HepG2 (cell line): ENCODE results near the gene PGM5. TPM values are rescaled to one million over a fixed set of nuclear protein-coding genes. Genes with fewer than 3 reads are reported as not detected.
A peak's percentile ranks its signal among the peaks of the same experiment; 100 is the strongest.

ENCODE experiments used
- AFF4 ChIP-seq: sonication (generic); formaldehyde crosslinking; IDR thresholded peaks from 2 replicates; pipeline ENCODE4 v1.4.0; 2020; ENCODE audit warnings: missing genetic modification reagents
- BATF2 ChIP-seq: sonication (generic); formaldehyde crosslinking; IDR thresholded peaks from 2 replicates; pipeline ENCODE4 v1.8.0; 2022; ENCODE audit warnings: mild to moderate bottlenecking, missing genetic modification reagents, moderate library complexity
- BCLAF1 ChIP-seq: fragments of 450-650 bp; IDR thresholded peaks from 2 replicates; pipeline ENCODE4 v1.6.1; 2017; ENCODE audit warnings: mild to moderate bottlenecking
- CEBPB ChIP-seq: IDR thresholded peaks from 2 replicates; pipeline ENCODE4 v1.6.1; 2011; ENCODE audit warnings: low read depth, low read length, improper control_type of control experiment, borderline replicate concordance
- ERF ChIP-seq: IDR thresholded peaks from 2 replicates; pipeline ENCODE4 v1.6.1; 2018; ENCODE audit warnings: missing biosample characterization, missing genetic modification reagents
- FOXO1 ChIP-seq: sonication (generic); formaldehyde crosslinking; IDR thresholded peaks from 2 replicates; pipeline ENCODE4 v1.4.0; 2020; ENCODE audit warnings: missing genetic modification reagents
- HDAC2 ChIP-seq: sonication (generic); formaldehyde crosslinking; IDR thresholded peaks from 2 replicates; pipeline ENCODE4 v1.4.0; 2020; ENCODE audit warnings: missing genetic modification reagents
- KLF13 ChIP-seq: sonication (generic); formaldehyde crosslinking; IDR thresholded peaks from 2 replicates; pipeline ENCODE4 v1.4.0; 2020; ENCODE audit warnings: mild to moderate bottlenecking, missing genetic modification reagents
- MED8 ChIP-seq: sonication (generic); formaldehyde crosslinking; IDR thresholded peaks from 2 replicates; pipeline ENCODE4 v1.8.1; 2023; ENCODE audit warnings: mild to moderate bottlenecking, missing genetic modification reagents; ENCODE audit not compliant: insufficient replicate concordance
- MIER3 ChIP-seq: IDR thresholded peaks from 2 replicates; pipeline ENCODE4 v1.6.1; 2016; ENCODE audit warnings: missing compliant biosample characterization, borderline replicate concordance
- MIXL1 ChIP-seq: IDR thresholded peaks from 2 replicates; pipeline ENCODE4 v1.6.1; 2016
- MXI1 ChIP-seq: IDR thresholded peaks from 3 replicates; pipeline ENCODE4 v1.6.1; 2012; ENCODE audit warnings: low read depth, low read length, inconsistent platforms, borderline replicate concordance
- RARA ChIP-seq: IDR thresholded peaks from 2 replicates; pipeline ENCODE4 v1.6.1; 2016; ENCODE audit warnings: missing genetic modification reagents, missing compliant biosample characterization
- SKI ChIP-seq: fragments of 450-650 bp; IDR thresholded peaks from one replicate; pipeline ENCODE4 v1.6.1; 2018; ENCODE audit warnings: mild to moderate bottlenecking; ENCODE audit not compliant: partially characterized antibody
- SPEN ChIP-seq: sonication (generic); formaldehyde crosslinking; IDR thresholded peaks from 2 replicates; pipeline ENCODE4 v1.5.1; 2020; ENCODE audit warnings: low read depth, mild to moderate bottlenecking, missing genetic modification reagents
- ZFP62 ChIP-seq: sonication (generic); formaldehyde crosslinking; IDR thresholded peaks from 2 replicates; pipeline ENCODE4 v1.4.0; 2020; ENCODE audit warnings: missing genetic modification reagents
- ZNF275 ChIP-seq: sonication (generic); formaldehyde crosslinking; IDR thresholded peaks from 2 replicates; pipeline ENCODE4 v1.8.0; 2022; ENCODE audit warnings: missing genetic modification reagents, mild to moderate bottlenecking, inconsistent platforms, borderline replicate concordance
- ZNF691 ChIP-seq: sonication (generic); formaldehyde crosslinking; IDR thresholded peaks from 2 replicates; pipeline ENCODE4 v1.4.0; 2020; ENCODE audit warnings: missing genetic modification reagents, low read depth, mild to moderate bottlenecking, borderline replicate concordance
- ZNF7 ChIP-seq: IDR thresholded peaks from 2 replicates; pipeline ENCODE4 v1.6.1; 2016; ENCODE audit warnings: missing biosample characterization, missing genetic modification reagents
- polyA plus RNA-seq, 8 experiments: library from polyadenylated mRNA; depleted of rRNA in 3 of 8; stranded (reverse) in 7 of 8; unstranded in 1 of 8; fragments of >200 nt; fragmentation: Illumina TruSeq in 4 of 8; extraction: Trizol in 4 of 8; gene quantifications; 2 replicates each; pipeline versions ENCODE4 v1.2.1 to v1.2.3, GENCODE V29; 2011 to 2016; ENCODE audit warnings: low read depth in 4 of 8, missing spikeins in 1 of 8, mixed read lengths in 1 of 8; ENCODE audit not compliant: insufficient read depth in 1 of 8
- total RNA-seq, 5 experiments: library from RNA; depleted of rRNA; stranded (reverse); fragments of >200 nt; fragmentation: Illumina TruSeq; extraction: Trizol; gene quantifications; 2 replicates each; pipeline ENCODE4 v1.2.3, GENCODE V29; 2016; ENCODE audit warnings: low read depth in 1 of 5

PGM5 gene
- total and polyA plus RNA-seq, 2 of the 13 experiments (the other 11 are each of a cell fraction or from before 2014, with no cell fraction given): not detected

- TF ChIP-seq MXI1 (peak; percentile 36; the same call in 1 of the 3 replicates), BCLAF1 (no peak), KLF13 (CRISPR knock-in tag) (no peak), RARA (CRISPR knock-in tag) (peak; percentile 91), FOXO1 (CRISPR knock-in tag) (peak; percentile 54; the same call in 1 of the 2 replicates), MED8 (CRISPR knock-in tag) (no peak), ZFP62 (CRISPR knock-in tag) (no peak), AFF4 (CRISPR knock-in tag) (no peak), ZNF691 (CRISPR knock-in tag) (no peak), MIXL1 (CRISPR knock-in tag) (peak; percentile 62; the same call in 1 of the 2 replicates), MIER3 (peak; percentile 48; the same call in 1 of the 2 replicates), SPEN (CRISPR knock-in tag) (peak; percentile 26; the same call in 1 of the 2 replicates), ERF (CRISPR knock-in tag) (0 out of 2 replicates have a peak, but pooled peaks have one; percentile 28), ZNF7 (CRISPR knock-in tag) (no peak), CEBPB (peak; percentile 95), SKI (peak; percentile 72), BATF2 (CRISPR knock-in tag) (no peak), HDAC2 (CRISPR knock-in tag) (no peak), ZNF275 (CRISPR knock-in tag) (no peak)
These were observed 174.2 kb downstream of the PGM5 start (continued) for GRCh38 chr9:68530618-68531017.
